ENCODE results near the gene CNTFR.

CNTFR gene

DNA sequence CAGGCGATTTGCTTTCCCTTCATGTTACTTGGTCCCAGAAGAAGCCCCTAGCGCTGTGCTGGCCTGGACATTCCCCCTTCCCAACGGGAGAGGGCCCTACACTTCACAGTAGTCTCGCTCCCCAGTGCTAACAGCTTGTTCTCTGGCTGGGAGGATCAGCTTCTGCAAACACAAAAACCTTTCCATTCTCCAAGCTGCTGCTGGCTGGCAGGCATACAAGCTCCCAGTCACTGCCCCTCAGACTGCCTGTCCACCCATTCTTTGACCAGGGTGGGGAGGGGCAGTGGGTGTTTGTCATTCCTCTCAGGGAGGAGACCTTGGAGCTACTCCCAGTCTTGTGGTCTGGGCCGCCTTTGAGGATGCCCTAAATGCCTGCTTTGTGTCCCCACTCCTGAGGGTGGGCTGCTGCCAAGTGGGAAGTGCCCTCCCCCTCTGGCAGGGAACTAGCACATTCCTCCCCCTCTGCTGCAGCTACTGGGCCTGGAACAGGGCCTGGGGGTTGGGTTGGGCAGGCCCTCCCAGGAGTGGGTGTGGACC lies 87.6 kb downstream of the CNTFR start:
- Histone ChIP-seq H3K36me3 (ENCODE audit: control insufficient read depth, insufficient read depth, low read length) (no peaks in the 10 kb centered on the region), H3K27me3 (ENCODE audit: control insufficient read depth, insufficient read depth, low read length) (no peaks in the 10 kb centered on the region), H3K9me3 (ENCODE audit: control insufficient read depth, insufficient read depth, low read length) (no peaks in the 10 kb centered on the region), H3K9ac (ENCODE audit: low read depth, low read length) (no peak overlapping the region), H3K4me1 (ENCODE audit: control insufficient read depth, insufficient read depth, low read length) (no peaks in the 10 kb centered on the region), H3K4me3 (ENCODE audit: low read depth, low read length) (no peak overlapping the region)
